NAMALWA (cell line): ENCODE measurements around the gene ADCY9.
"Not testable (repeated sequence)": the region's sequence is repeated elsewhere in the genome, so short reads cannot be mapped to it uniquely, and the experiment has no call there.

Experiments
- DNase-seq: peaks from one replicate; pipeline ENCODE4 v3.0.0-alpha.2; 2015; ENCODE audit warnings: low spot score

ADCY9 gene

DNA sequence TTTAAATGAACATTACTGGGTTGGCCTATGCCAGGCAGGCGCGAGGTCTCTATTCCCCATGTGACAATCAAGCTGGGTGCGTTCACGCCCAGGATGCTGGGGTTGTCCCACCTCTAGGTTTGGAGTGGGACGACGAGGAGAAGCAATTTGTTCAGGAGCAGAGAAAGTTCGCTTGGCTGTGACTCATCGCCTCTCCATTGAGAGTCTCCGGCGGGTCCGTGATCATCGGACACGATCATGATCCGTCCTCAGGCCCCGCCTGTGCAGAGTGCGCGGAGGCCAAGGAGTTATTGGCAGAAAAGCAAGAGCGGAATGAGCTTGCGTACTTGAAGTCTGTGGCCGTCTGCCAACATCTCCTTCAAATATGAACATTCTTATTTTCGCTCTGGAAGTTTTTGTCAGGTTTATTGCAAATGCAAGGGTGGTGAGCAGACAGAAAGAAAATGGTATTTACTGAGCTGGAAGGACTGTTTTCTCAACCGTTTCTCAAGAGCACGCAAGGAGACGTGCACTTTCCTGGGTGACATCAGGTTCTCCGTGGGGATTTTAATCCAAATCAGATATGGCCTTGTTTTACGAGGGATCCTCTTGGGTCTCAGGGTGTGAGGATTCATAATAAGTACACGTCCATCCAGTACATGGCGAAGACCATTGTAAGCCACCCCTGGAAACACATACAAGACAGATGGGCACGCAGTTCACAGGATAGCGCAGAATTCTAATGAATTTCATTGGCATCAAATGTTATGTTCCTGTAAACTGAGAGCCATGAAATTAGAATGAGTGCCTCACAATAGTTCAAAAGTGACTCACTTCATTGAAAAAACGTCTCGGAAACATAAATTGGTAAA, 165.7 kb downstream of the ADCY9 start:
- DNase-seq, result no peak

DNA sequence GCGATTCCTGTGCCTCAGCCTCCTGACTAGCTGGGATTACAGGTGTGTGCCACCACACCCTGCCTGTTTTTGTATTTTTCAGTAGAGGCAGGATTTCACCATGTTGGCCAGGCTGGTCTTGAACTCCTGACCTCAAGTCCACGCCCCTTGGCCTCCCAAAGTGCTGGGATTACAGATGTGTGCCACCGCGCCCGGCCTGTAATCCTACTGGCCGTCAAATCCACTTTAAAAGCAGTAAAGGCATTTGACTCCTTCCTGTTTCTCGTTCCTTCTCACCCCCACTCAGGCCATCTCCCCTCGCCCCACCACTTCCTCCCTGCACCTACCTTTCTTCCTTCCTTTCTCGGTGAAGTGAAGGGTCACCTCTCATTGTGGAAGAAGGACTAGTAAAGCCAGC, 166.3 kb downstream of the ADCY9 start:
- DNase-seq, result no peak

DNA sequence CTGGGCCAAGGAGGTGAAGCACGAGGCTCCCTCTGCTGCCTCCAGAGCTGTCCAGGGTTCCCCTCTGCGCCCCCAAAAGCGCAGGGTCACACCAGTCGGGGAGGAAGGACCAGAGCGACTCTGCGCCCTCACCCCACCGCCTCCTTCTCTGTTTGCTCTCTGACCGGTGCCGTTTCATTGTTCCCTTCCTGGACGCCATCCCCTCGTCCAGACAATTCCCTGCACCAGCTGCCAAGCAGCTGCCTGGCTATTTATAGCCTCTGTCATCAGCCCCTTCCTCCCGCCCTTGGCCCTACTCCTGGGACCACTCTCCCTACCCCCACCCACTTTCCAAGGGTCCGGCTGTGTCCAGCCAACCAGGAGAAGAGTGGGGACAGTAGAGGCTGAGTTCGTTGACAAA, 167.0 kb downstream of the ADCY9 start:
- DNase-seq, result no peak

DNA sequence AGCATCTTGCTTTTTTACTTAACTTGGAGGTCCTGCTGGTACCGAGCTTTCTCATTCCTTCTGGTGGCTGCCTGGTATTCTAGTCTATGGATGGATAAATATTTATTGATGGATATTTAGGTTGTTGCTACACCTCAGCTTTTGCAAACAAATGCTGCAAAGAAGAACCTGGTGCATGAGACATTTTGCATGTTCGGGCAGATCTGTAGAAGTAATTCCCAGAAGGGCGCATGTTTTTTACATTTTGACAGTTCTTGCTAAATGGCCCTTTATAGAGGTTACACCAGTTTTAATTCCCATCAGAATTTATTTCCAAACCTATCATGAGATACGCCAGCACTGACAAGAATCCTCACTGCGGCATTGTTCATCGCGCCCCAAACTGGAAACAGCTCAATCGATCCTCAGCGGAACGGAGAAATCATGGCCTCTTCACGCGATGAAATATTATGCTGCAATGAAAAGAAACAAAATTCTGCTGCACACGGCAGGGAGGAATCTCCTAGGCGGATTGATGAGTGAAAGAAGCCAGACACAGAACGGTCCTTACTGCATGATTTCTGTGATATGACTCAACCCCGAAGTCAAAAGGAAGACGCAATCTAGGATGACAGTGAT, 167.8 kb downstream of the ADCY9 start:
- no peak for DNase-seq

DNA sequence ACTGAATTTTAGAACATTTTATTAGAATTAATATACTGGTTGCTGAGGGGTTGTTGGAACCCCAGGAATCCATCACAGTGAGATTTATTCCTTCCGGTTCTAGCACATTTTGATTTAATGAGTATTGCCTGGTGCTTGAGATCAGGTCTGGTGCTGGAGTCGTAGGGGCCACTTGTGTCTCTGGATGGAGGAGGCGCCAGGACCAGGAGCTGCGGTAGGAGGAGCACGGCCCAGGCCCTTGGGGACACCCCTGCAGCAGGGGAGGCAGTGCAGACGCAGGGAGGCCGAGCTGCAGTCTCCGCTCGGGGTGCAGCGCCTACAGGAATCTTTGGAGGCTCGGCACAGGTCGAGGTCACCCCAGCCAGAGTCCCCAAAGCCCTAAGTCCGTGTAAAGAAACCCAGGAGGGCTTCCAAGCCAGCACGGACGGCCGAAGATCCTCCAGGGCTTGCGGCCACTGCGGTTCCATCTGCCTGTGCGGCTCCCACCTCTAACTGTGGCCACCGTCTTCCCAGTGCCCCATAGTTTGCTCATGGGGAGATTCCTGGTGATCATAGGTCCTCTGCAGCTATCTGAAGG, 169.6 kb downstream of the ADCY9 start:
- no peak for DNase-seq

GRCh38 chr16:3945751-3946603, 170.3 kb downstream of the ADCY9 start:
- DNase-seq, result no peak

- not testable (repeated sequence) for DNase-seq
Measured at GRCh38 chr16:3944457-3944856, 171.8 kb downstream of the ADCY9 start.

GRCh38 chr16:3942146-3942545, 174.1 kb downstream of the ADCY9 start:
- DNase-seq, result not testable (repeated sequence)

- peak; percentile 67 for DNase-seq
Measured at GRCh38 chr16:3938843-3939624, 177.2 kb downstream of the ADCY9 start.

DNA sequence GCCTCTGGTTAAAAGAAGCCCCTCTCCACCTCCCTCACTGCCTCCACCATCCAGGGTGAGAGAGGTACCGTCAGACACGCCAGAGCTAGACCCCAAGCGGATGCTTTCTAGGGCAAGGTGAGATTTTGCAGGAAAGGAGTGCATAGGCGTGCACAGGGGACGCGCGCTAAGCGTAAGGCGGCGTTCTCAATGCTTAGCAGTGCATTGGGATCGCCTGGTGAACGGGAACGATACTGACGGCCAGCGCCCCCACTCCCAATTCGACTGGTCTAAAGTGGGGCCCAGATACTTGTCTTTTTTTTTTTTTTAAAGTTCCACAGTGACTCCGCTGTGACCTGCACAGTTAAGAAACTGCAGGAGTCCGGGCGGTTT, 177.8 kb downstream of the ADCY9 start:
- DNase-seq, result no peak

GRCh38 chr16:3937066-3937875, 179.0 kb downstream of the ADCY9 start:
- DNase-seq, result no peak

DNA sequence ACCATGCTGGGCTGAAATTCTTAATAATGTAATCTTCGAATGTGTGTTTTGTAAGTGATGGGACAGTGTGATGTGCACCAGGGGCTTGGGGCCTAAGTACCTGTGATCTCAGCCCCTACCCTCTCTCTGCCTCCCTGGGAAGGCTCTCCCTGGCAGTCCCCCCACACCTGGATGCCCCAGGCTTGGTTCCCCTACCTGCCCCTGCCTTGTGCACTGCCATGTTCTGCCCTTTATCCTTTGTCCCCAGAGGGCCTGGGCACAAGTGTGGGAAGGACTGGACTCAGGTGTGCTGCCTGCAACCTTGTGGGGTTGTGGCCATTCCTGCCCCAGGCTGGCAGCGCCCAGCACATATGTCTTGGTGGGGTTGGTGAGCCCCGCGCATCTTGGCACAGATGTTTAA, 180.3 kb downstream of the ADCY9 start:
- DNase-seq, result no peak

DNA sequence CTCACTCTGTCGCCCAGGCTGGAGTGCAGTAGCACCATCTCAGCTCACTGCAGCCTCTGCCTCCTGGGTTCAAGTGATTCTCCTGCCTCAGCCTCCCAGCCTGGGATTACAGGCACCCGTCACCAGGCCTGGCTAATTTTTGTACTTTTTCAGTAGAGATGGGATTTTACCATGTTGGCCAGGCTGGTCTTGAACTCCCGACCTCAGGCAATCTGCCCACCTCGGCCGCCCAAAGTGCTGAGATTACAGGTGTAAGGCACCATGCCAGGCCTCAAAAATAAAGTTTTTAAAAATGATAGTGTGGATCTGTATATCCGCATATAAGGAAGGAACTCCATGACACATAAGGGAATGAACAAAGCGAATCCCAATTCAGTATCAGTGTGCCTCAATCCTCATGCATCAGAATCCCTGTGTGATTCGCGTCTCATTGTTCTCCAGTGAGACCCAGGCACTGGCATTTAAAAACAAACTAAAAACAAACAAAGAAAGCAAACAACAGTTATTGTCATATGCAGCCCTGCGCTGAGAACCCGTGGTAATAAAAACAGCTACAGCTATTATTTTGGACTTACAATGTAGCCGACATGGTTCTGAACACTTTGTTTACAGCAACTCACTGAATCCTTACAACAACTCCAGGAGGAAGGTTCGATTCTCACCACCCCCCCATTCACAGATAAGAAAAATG, 181.6 kb downstream of the ADCY9 start:
- no peak for DNase-seq

GRCh38 chr16:3927147-3927546, 189.1 kb downstream of the ADCY9 start:
- DNase-seq, result not testable (repeated sequence)

DNA sequence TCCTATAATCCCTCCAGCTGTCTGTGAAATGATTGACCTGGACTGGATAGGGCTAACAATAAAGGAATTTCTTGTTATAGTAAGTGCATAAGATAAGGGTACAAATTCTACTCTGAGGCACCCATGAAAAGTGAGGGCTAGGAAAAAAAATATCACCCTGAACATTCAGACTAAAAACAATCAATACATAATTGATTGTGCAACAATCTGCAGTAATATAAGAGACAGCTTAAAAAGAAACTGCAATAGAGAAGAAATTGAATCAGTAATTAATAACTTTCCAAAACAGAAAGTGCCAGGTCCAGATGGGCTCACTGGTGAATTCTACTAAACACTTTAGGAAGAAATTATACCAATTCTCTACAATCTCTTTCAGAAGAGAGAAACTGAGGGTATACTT, 191.5 kb downstream of the ADCY9 start:
- no peak for DNase-seq

DNA sequence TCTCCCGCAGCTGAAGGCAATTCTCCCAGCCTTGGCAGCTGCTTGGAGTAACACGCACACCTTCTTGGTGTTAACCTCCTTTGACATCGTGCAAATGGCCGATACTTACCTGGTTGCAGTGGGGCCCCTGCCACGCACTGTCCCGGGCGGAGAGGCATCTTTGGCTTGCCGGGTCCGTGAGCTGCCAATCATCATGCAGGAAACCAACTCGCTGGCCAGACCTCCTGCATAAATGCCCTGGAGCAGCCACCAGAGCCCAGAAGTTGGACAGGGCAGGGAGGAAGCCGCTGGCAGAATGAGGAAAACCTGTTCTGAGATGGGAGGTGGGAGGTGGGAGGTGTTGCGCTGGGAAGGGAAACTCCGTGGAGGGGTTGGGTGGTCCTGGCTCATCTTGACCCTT, 194.0 kb downstream of the ADCY9 start:
- no peak for DNase-seq

DNA sequence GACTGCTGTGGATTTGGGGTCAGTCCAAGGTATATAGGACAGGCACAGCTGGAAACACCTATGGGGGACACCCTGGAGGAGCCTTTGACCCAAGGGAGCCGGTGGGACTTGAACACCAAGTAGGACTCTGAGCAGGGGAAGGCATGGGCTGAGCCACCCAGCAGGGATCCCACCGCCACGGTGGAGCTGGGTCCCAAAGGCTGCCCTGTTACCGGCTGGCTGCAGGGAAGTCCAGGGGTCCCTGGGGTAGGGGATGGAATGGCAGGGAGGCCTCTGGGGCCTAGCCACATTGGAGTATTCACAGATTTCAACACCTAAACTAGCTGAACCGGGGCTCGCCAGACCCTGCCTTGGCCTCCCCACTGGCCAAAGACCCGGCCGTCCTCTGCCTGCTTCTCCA, 196.0 kb downstream of the ADCY9 start:
- DNase-seq, result no peak

DNA sequence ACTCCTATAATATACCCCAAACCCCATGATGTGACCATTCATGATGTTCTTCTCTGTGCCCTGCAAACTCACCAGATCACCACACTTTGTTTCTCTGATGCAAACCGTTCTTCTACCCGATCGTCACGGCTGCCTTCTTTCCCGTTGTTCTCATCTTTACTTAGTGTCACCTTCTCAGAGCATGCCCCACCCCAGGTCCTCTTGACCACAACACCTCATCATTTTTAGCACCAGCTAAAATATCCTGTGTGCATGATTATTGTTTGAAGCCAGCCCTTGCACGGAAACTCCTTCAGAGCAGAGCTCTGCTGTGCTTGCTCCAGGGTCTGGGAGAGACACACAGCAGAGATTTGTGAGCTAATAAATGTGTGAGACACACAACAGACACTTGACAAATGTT, 196.8 kb downstream of the ADCY9 start:
- no peak for DNase-seq

DNA sequence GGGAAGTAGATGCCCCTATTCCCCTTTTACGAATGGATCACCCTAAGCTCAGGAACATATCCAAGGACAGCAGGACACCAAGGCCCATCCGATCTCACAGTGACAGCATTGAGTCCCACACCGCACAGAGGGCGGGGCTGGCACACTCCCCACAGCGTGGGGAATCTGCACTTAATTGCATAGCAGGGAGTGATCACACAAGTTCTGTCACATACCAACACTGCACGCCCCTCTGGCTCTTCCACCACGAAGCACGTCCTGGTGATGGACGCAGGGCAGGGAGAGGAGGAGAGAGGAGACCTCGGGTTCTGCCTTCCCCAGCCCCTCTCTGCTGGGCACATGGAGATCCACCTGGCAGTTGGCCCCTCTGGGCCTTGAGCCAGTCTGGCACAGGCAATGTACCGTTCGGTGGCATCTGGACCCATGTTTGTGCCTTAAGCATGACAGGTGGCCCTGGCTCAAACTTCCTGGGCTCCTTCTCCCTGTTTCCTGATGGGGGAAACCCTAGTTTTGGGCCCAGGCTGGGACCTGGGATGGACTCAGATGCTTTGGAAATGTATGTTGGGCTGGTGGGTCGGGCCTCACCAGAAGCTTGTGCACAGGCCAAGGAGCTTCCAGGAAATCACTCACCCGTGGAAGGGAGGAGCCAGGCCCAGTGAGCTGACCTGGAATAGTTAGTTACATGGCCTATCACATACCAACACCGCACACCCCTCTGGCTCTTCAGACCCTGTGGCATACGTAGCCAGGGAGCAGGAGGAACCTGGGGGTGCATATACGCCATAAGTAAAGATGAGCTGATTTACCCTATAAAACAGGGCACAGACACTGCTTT, 200.6 kb downstream of the ADCY9 start:
- no peak for DNase-seq
